NCI-H1417 (cell line): ENCODE measurements around the gene CRIP1.

Experiments
- DNase-seq, 3 experiments: peaks; one replicate each; lab custom pipeline; 2025; lab: John Stamatoyannopoulos, UW

CRIP1 gene

DNA sequence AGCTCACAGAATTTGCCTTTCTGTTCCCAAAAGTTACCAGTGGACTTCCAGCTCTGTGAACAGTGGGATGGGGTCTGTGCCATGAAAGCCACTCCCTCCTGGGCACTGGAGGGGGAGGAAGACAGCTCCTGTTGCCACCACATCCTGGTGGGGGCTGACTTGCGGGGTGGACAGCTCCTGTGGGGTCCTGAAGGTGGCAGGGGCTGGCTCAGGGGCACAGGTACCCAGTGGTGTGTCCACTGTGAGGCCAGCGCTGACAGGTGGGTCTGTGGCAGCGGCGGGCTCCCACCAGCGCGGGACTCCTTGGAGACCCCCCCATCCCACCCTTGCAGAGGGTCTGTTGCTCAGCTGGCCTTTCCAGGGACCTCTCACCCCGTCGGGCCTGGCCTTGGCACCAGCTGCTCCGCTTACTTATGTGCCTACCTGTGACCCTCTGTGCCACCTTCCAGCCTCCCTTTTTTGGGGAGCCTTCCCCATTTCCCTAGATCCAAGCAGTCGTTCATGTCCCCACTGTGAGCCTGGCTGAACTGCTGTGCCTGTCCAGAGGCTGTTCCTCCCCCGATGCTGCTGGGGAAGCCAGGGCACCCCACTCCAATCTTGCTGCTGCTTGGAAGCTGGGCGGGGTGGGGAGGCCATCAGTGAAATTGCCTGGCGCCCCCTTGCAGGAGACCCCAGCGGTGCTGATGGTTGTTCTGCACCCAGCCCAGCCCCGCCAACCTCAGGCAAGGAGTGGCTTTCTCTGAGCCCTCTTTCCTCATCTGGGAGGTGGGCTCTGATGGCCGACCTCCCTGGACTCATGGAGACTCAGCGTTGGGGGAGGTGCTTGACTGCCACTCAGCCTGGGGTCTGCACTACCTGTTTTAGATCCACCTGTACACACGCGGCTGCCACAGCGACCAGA lies 6.5 kb downstream of the CRIP1 start:
- no peak for DNase-seq

DNA sequence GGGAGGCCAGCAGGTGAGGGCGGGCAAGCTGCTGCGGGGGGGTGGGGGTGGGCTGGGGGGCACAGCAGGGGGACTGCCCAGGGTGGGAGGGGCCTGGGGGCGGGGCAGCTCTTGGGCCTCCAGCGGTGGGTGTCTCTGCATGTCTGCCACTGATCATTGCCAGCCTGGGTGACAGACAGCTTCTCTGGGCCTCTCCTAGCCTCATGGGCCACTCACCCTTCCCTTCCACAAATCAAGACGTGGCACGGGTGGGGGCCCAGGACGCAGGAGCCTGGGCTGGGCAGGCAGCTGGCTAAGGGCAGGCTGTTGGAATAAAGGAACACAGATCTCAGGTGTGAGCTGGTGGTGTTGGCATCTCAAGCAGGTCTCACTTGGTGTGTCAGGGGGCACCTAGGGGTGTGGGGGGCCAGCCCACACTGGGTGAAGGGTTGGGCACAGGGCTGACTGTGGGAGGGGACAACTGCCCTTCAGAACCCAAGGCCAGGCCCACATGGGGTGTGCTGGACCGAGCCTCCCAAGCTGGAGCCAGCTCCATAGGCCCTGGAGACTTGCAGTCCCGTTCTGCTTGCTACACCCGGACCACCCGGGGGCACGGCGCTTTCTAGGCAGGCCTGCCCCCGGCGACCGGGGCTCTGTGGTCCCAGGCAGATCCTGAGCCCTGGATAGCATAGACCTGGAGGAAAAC lies 7.4 kb downstream of the CRIP1 start:
- no peak for DNase-seq

DNA sequence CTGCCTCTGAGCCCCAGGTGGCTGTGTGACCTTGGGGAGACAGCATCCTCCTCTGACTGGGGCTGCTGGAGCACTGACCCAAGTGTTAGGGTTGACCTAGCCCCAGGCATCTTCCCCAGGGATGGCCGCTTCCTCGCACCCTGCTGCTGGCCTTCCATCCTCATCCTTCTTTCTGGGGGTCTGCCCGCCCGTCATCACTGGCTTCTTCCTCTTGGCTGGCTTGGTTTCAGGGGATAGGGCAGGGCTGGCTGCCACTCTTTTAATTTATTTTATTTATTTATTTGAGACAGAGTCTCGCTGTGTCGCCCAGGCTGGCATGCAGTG lies 7.9 kb downstream of the CRIP1 start:
- no peak for DNase-seq

DNA sequence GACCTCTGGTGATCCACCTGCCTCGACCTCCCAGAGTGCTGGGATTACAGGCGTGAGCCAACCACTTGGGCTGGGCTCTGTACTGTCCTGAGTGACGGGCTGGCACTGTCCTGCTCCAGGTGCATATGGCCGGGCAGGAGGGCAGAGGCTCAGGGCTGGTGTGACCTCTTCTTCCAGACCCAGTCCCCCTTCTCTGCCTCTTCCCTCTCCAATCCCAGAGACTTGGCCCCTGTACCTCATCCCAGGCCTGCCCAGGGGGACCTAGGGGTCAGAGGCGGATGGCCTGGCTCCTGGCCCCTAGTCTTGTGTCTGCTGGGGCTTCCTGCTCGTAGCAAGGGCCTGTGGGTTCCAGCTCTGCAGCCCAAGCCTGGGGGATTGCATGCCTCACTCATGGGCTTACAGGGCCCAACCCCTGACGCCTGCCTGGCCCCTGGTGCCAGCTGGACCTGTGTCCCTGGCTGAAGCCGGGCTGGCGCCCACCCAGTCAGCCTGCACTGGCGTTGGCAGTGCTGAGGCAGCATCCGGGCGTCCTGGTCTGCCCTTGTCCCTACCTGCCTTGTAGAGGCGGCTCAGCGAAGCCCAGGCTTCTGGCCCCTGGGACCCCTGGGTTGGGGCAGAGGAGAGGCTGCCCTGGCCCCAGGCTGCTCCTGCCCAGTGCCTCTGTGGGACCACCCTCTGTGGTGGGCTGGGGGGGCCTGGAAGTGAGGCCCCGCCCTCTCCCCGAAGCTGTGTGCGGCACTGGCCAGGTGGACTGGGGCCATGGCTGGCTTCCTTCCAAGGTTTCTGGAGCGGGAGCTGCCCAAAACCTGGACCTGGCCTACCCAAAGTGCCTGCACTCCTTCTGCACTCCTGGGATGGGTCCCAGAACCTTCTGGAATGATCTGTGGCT lies 8.7 kb downstream of the CRIP1 start:
- no peak for DNase-seq

DNA sequence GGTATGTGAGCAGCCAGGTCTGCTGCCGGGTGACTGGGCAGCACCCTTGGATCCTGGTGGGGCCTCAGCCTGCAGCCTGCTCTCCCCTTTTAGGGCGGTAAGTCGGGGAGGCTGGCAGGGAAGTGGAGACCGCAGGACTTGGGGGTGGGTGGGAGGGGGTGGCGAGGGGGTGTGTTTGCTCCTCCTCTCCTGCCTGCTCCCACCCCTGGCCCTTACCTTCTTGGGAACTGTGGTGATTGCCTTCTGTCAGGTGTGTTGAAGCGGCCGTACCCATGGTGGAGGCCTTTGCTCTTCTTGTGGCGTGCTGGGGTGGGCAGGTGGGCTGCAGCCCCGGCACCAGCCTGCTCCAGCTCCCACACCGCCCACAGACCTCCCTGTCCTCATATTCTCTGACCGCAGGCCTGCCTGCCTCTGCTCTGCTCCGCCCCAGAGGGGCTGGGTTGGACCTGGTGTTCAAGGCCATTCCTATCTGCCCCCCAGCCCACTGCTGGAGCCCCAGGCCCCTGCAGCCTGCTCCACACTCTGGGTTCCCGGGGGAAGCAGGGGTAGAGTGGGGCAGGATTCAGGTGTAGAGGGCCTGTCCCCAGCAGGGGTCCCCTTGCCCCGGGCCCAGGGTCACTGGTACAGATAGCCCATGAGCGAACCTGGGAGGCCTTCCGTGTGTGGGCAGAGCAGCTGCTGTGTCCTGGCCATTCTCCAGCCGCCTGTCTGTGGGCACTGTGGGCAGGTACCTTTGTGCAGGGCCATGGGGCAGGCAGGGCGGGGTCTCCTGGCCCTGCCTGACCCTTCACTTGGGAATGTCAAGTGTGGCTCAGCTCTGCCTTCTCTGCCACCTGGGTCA lies 9.5 kb downstream of the CRIP1 start:
- no peak for DNase-seq

DNA sequence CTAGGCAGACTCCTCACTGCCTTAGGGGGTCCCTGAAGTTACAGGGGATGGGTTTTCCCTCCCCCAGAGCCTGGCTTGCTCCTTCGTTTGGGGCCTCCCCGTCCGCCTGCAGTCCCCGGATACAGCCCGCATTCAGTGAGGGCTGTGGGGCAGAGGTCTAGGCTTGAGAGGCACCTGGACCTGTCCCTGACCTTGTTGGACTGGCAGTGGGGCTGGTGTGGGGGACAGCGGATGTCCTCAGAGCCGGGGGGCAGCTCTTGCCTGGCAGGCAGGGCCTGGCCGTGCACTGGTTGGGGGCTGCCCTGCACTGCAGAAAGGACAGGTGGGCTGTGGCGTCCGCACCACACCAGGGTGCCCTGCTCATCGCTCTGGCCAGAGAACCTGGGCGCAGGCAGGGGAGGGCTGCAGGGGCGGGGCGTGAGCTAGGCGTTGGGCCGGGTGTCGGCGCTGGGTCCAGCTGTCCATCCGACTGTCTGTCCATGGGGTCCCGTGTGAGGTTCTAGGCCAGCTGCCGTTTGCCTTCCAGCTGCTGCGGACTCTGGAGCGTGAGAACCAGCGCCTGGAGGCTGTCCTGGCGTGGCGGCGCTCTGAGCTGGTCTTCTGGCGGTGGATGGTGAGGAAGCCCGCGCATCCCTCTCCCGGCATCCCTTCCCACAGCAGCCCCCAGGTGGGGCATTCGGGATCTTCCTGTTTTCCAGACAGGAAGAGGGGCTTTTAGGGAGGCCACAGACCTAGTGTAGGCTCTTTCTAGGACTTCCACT lies 10.3 kb downstream of the CRIP1 start:
- DNase-seq, result no peak

DNA sequence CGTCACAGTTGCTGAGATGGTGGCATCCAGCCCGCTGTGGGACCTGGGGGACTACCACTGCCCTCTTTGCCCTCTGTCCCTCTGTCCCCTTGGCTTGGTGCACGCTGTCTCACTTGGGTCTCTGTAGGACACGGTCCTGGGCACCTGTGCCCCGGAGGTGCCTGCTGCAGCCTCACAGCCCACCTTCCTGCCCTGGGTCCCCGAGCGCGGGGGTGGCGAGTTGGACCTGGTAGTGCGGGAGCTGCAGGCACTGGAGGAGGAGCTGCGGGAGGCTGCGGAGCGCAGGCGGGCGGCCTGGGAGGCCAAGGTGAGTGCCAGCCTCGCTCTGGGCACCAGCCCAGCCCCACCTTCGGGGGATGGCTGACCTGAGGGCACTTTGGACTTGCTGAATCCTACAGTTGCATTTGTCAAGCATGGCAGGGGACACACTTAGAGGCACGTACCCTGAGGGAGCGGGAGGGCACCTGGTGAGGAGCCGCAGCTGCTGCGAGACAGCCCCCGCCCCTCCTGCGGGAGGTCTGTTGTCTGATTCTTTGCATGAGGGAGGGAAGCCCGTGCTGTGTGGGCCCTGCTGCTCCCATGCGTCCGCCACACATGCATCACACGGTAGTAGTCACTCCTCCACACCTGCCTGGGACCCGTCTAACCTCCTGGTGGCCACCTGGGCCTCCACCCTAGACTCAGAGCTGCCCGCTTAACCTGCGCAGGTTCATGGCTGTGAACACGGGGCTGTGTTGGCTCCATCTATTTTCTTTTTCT lies 11.2 kb downstream of the CRIP1 start:
- DNase-seq, result peak in 2 of 3 experiments; percentile 91 to 96

DNA sequence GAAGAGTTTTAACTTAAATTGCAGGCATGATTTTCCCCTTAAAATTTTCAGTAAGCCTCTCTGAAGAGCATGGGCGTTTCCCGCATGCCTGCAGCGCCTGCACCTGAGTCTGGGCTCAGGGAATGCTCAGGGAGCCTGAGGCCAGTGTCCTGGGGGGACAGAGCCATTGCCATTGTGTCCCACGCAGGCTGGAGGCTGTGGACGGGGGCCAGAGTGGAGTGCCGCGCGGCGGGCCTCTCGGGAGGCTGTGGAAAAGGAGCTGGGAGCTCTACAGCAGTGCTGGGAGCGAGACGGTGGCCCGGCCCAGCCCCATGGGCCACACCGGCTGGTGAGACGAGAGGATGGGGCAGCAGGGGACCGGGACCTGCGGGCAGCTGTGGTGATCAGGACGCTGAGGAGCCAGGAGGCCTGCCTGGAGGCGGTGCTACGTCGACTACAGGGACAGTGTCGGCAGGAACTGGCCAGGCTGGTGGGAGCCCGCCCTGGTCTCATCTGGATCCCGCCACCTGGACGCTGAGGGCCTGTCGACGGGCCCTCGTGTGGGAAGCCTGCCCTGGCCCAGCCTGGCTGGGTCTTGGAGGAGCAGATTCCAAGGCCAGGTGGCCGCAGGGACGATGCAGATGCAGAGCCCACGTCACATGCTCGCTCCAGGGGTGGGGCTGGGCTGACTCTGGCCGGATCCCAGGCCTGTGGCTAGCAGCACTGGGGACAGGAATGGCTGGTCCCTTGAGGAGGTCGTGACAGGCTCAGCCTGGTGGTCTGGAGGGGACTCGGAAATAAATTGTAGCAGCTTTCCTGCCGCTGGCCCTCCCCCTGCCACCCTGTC lies 12.0 kb downstream of the CRIP1 start:
- DNase-seq, result no peak

DNA sequence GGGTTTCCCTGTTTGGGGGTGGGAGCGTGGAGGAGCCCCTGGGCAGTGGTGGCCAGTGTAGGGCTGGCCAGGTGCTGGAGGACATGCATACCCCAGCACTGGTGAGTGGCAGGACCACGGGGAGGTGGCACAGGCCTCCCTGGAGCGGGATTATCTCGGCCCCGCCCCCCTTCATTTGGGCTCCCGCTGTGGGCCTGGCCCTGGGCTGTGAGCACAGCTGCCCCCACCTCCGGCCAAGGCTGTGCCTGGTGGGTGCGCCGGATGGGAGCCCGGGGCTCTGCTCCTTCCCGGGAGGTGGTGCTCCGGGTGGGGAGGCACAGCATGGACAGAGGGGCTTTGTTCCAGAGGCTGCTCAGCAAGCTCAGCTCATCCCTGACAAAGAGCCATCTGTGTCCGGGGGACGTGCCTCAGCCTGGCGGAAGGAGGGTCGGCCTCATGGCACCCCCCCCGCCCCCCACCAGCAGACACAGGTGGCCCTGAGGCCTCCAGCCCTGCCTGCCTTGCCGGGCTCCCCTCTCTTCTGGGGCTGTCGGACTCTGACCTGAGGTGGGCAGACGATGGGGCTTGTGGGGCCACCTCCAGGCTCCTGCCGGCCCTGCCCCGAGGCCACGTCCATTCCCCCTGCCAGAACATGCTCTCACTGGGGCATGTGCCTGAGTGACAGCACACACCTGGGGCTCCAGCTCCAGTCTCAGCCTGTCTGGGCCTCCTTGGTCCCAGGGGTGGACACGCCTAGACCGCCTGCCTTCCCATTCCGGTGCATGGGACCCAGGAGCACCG lies 12.8 kb downstream of the CRIP1 start:
- no peak for DNase-seq

DNA sequence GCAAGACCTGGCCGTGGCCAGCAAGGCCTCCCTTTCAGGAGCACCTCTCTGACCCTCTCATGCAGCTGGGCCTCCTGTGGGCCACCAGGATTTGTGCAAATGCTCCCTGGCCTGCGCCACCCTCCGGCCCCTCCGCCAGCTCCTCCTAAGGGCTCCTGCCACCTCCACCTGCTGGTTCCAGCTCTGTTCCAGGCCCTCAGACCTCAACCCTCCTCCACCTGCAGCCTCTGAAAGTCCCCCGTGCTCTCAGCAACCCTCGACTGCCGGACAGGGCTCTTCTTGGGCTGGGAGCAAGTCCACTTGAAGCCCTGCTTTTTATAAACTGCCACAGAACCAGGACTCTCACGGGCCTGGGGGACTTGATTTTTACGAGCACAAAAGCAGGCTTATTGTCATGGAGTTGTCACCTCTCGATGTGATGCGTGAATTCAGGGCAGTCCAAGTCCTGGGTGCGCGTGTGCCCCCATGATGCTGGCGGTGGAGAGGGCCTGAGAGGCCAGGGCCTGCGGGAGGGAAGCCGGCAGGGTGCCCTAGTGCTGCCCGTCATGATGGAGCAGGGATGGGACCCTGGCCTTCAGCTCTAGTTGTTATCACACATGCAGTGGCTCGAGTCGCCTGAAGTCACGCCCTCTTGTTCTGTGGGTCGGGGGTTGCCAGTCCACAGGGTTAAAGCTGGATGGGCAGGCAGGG lies 13.5 kb downstream of the CRIP1 start:
- DNase-seq, result no peak

DNA sequence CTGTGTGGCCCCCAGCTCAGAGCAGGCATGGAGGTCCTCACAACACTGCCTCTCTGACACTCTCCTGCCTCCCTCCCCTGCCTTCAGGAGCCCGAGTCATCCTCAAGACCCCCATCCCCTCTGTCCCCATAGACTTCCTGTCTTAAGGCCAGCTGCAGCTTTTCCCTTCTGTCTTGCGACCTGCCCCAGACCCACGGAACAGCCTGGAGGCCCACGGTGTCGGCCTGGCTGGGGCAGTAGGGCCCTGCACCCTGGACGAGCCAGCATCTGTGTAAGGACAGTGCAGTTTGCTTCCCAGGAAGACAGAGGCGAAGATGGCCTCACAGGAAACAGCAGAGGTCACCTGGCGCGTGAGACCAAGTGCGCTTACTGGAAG lies 14.0 kb downstream of the CRIP1 start:
- no peak for DNase-seq

DNA sequence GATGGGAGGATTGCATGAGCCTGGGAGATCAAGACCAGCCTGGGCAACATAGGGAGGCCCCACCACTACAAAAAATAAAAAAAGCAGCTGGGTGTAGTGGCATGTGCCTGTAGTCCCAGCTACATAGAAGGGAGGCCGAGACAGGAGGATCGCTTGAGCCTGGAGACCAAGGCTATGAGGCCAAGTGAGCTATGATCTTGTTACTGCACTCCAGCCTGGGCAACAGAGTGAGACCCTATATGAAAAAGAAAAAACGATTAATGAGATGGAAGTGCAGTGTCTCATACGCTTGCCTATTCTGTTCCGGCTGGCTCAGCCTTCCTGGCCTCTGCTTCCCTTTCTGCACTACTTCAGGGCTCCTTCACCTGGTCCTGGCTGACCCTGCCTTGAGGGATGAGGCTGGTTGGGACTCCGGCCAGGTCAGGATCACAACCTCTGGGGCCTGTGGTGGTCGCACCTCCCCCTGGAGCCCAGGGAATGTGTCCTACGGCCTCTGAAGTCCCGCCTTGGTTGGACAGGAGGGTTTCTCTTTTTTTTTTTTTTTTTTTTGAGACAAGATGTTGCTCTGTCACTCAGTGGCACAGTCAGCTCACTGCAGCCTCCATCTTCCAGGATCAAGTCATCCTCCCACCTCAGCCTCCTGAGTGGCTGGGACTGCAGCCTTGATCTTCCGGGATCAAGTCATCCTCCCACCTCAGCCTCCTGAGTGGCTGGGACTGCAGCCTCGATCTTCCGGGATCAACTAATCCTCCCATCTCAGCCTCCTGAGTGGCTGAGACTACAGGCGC lies 15.0 kb downstream of the CRIP1 start:
- DNase-seq, result no peak

DNA sequence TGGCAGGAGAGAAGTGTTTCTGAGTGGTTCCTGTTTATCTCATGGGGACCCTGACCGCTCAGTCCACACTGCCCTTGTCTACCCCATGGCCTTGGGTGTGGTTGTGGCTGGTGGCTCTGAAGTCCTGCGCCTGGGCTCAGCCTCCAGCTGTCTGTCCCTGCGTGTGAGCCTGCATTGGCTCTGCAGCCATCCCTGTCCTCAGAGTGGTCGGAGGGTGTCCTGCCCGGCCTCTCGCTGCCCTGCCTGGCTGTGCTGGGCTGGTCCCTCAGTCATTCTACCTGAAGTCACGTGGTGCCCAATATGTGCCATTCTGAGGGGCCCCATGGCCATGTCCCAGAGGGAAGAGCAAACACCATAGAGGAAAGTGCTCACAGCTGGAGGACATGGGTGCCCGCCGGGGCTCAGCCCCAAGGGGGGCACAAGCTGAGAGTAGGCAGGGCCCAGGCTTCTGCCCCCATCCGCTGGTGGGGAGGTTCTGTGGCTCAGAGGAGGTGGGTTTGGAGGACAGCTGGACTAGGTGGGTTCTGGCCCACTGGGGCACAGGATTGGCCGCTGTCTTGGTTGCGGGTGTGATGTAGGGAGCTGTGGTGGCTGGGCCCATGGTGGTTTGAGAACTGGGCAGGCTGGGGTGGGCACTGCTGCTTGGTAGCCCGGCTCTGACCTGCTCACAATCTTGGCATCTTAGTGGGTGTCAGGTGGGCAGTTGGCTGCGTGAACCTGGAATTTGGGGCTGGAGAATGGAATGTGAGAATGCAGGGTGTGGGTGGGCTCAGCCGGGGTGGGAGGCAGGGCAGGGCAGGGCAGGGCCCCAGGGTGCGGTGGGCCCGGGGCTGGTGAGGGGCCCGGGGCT lies 16.0 kb downstream of the CRIP1 start:
- DNase-seq, result no peak

DNA sequence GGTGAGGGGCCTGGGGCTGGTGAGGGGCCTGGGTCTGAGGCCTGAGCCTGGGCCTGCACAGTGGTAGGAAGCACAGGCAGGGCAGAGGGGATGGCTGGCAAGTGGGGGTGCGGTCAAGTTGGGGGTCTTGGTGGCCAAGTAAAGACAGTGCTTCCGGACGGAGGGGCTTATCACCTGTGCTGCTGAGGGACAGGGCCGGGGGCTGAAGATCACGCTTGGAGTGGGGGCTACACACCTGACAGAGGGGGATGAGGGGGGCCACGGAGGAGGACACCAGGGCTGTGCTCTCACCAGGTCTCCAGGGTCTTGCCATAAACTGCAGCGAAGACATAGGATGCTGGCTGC lies 16.6 kb downstream of the CRIP1 start:
- no peak for DNase-seq

DNA sequence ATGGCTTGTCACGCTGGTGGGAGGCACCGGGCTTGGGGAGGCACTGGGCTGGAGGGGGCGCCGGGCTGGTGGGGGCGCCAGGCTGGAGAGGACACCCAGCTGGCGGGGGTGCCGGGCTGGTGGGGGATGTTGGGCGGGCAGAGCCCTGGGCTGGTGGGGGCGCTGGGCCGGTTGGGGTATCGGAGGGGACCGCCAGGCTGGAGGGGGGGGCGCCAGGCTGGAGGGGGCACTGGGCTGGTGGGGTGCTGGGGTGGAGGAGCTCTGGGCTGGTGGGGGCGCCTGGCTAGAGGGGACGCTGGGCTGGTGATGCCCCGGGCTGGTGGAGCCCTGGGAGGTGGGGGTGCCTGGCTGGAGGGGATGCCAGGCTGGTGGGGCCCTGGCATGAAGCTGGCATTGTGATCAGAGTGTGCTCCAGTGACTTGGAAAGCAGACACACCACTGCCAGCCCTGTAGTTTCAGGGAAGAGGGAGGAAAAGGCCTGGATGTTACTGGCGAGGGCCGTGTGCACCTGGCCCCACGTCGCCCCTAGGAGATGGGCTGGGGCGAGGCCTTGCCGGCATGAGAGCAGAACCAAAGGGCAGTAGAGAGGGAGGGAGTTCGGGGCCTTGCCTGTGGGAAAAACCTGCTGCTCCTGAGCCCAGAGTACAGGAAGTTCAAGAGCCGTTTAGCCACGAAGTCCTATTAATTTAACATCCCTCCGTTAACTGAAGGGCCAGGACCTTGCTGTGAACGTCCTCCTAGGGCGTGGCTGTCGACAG lies 17.4 kb downstream of the CRIP1 start:
- DNase-seq, result no peak

DNA sequence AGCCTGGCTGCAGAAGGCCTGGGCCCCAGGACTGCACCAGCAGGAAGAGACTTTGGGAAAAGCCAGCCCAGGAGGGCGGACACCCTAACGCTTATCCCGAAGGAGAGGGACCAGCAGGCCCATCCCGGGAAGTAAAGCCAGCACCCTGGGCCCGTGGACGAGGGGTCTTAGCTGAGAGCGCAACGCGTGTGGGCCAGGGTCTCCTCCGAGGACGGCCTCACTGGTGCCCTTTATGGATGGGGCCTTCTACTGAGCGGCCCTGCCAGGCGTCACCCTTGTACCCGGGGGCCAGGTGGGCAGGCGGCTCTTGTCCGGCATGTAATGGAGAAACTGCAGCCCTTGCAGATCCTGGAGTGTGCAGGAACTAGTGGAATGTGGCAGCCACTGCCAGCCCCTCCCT lies 18.4 kb downstream of the CRIP1 start:
- DNase-seq, result no peak
